Erythroblast (primary cell): ENCODE measurements around the gene OTOL1.

Source experiments
- GATA1 ChIP-seq: IDR thresholded peaks from 2 replicates; pipeline ENCODE4 v1.6.1; 2011; ENCODE audit warnings: low read depth, mild to moderate bottlenecking, control low read depth, low read length, moderate library complexity
- POLR2A ChIP-seq: IDR thresholded peaks from 2 replicates; pipeline ENCODE4 v1.6.1; 2011; ENCODE audit warnings: mild to moderate bottlenecking, low read length

GRCh38 chr3:161500068-161500796 is 3.6 kb downstream of the OTOL1 start:
- no peak for TF ChIP-seq POLR2A
- TF ChIP-seq GATA1, result no peak
